Body of pancreas (tissue), 4 donors: ENCODE data around the gene OLFML2A. TPM values are rescaled to one million over a fixed set of nuclear protein-coding genes. Genes with fewer than 3 reads are reported as not detected.

Experiments
- ATAC-seq: fragments of 150-250 bp; one replicate; pipeline ENCODE4 v1.9.1; 2016
- DNase-seq, 4 donors: peaks; one replicate each; pipeline ENCODE4 v3.0.0-alpha.2; 2019
- H3K27ac ChIP-seq, 4 donors: fragments of 200-600 bp; sonication (generic); 1 replicate in 3 of 4; 2 replicates in 1 of 4; pipeline versions ENCODE4 v1.5.1 to v1.6.1; 2016 to 2019; ENCODE audit warnings: mild to moderate bottlenecking in 1 of 4, mixed read lengths in 1 of 4, moderate library complexity in 1 of 4
- H3K27me3 ChIP-seq, 2 donors: fragments of 200-600 bp; sonication (generic); one replicate each; pipeline ENCODE4 v1.6.0; 2016; ENCODE audit warnings: mild to moderate bottlenecking in 1 of 2
- H3K36me3 ChIP-seq, 2 donors: fragments of 200-600 bp; sonication (generic); replicated peaks in 1 of 2; 2 replicates each; pipeline ENCODE4 v1.5.1; 2016; ENCODE audit warnings: low read depth in 2 of 2; ENCODE audit not compliant: insufficient read depth in 1 of 2
- H3K4me1 ChIP-seq: fragments of 200-600 bp; sonication (generic); one replicate; pipeline ENCODE4 v1.6.0; 2016
- H3K4me3 ChIP-seq, 2 donors: fragments of 200-600 bp; sonication (generic); 1 replicate in 1 of 2; 2 replicates in 1 of 2; pipeline ENCODE4 v1.5.1; 2016 to 2019
- H3K9me3 ChIP-seq, 3 donors: fragments of 200-600 bp; sonication (generic); 1 replicate in 2 of 3; 2 replicates in 1 of 3; pipeline ENCODE4 v1.5.1; 2016
- CTCF ChIP-seq, 7 experiments: fragments of 450-650 bp in 4 of 7; fragments of 200-600 bp in 3 of 7; sonication (generic) in 3 of 7; IDR thresholded peaks; one replicate each; pipeline ENCODE4 v1.5.1; 2016 to 2019; ENCODE audit warnings: antibody characterized with exemption in 7 of 7
- POLR2A ChIP-seq, 3 donors: fragments of 450-650 bp; IDR thresholded peaks; one replicate each; pipeline ENCODE4 v1.6.1; 2016; ENCODE audit warnings: antibody characterized with exemption in 3 of 3, mild to moderate bottlenecking in 2 of 3
- WGBS, 2 donors: methylation state at CpG; one replicate each; pipeline ENCODE4 v1.1.5; 2017; 5-methylcytosine and 5-hydroxymethylcytosine counted together
- intact Hi-C: fragments of 100-400 bp; cut with DNase I; formaldehyde crosslinking; loops from one replicate; pipeline ENCODE4 v1.15.1; 2023
- total RNA-seq, 2 donors: library from RNA; depleted of rRNA; stranded (reverse); fragments of >200 nt; gene quantifications; one replicate each; pipeline ENCODE4 v1.1.0, GENCODE V29; 2016

The OLFML2A gene
- total RNA-seq, 2 donors from 2014 or later: 4.4 to 5.3 TPM

DNA sequence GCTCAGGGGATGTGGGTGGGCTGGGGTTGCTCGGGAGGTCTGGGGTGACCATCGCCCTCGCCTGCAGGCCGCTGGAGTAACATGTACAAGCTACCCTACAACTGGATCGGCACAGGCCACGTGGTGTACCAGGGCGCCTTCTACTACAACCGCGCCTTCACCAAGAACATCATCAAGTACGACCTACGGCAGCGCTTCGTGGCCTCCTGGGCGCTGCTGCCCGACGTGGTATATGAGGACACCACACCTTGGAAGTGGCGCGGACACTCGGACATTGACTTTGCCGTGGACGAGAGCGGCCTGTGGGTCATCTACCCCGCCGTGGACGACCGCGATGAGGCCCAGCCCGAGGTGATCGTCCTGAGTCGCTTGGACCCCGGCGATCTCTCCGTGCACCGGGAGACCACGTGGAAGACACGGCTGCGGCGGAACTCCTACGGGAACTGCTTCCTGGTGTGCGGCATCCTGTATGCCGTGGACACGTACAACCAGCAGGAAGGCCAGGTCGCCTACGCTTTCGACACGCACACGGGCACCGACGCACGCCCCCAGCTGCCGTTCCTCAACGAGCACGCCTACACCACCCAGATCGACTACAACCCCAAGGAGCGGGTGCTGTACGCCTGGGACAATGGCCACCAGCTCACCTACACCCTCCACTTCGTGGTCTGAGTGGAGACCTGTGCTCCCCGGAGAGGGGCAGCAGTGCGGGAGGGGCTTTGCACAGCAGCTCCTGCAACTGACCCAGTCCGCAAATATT is 33.0 kb downstream of the OLFML2A start:
- Histone ChIP-seq H3K9me3 (no peaks in the 10 kb centered on the region), H3K27me3 (no peaks in the 10 kb centered on the region), H3K4me3 (no peak overlapping the region), H3K27ac (no peak overlapping the region), H3K36me3 (no peaks in the 10 kb centered on the region), H3K4me1 (peaks cover 6% of the 10 kb centered on the region)
- intact Hi-C loops: no loop called here
- ATAC-seq (no peak), DNase-seq (no peak)
- 93 to 94% methylated on average over 22 to 60 of the region's 60 CpGs for WGBS, 2 donors
- TF ChIP-seq POLR2A (IDR thresholded peaks at IDR 0.05): no peak
- no peak for TF ChIP-seq CTCF (IDR thresholded peaks at IDR 0.05)

- 61 to 72% methylated on average over 11 to 12 of the region's 12 CpGs for WGBS, 2 donors
- intact Hi-C loops: no loop called here
- ATAC-seq: peak; percentile 80
- no peak for TF ChIP-seq CTCF (IDR thresholded peaks at IDR 0.05)
- TF ChIP-seq POLR2A (IDR thresholded peaks at IDR 0.05): no peak
- no peak overlapping the region for H3K4me3 ChIP-seq
- peak in 2 of 4 donors; percentile 39 to 58 for DNase-seq
- H3K4me1 ChIP-seq: peaks cover 6% of the 10 kb centered on the region
- H3K27ac ChIP-seq: peak overlapping the region in 3 of 4 donors; percentile 0 to 64 (median 50)
- H3K27me3 ChIP-seq: no peaks in the 10 kb centered on the region
- H3K36me3 ChIP-seq: no peaks in the 10 kb centered on the region
- no peaks in the 10 kb centered on the region for H3K9me3 ChIP-seq
These were observed 33.9 kb downstream of the OLFML2A start for GRCh38 chr9:124810663-124811355.

DNA sequence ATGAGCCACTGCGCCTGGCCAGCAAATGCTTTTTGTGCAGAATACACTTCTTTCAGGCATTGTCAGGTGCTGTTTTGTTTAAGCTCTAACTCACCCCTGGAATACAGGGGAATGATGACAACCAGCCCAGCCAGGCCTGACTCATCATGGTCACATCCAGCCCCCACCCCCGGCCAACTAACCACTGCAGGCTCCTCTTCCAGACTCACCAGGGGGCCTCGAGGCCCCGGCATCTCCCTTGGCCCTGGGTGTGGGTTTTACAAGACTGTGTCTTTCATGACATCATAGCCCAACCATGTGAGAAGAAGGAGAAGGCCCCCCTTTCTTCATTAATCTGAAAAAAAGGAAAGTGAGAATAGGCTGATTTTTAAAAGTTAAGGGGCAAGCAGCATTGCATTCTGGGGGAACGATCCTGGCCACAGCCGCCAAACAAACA is 35.5 kb downstream of the OLFML2A start:
- Histone ChIP-seq H3K9me3 (no peaks in the 10 kb centered on the region), H3K4me1 (peaks cover 6% of the 10 kb centered on the region), H3K36me3 (no peaks in the 10 kb centered on the region), H3K27me3 (no peaks in the 10 kb centered on the region), H3K4me3 (no peak overlapping the region), H3K27ac (no peak overlapping the region)
- intact Hi-C loops: no loop called here
- TF ChIP-seq CTCF (IDR thresholded peaks at IDR 0.05): no peak
- no peak for TF ChIP-seq POLR2A (IDR thresholded peaks at IDR 0.05)
- 78 to 85% methylated on average over 6 of the region's 6 CpGs for WGBS, 2 donors
- ATAC-seq: no peak
- DNase-seq: no peak

- ATAC-seq: no peak
- Histone ChIP-seq H3K27ac (no peak overlapping the region), H3K4me1 (peaks cover 11% of the 10 kb centered on the region), H3K27me3 (no peaks in the 10 kb centered on the region), H3K36me3 (no peaks in the 10 kb centered on the region), H3K4me3 (no peak overlapping the region), H3K9me3 (no peaks in the 10 kb centered on the region)
- DNase-seq: no peak
- TF ChIP-seq POLR2A (IDR thresholded peaks at IDR 0.05): no peak
- TF ChIP-seq CTCF (IDR thresholded peaks at IDR 0.05): no peak
- intact Hi-C loops: no loop called here
- 92 to 94% methylated on average over 7 of the region's 7 CpGs for WGBS, 2 donors
These were observed 36.1 kb downstream of the OLFML2A start for GRCh38 chr9:124813041-124813440.
